ENCODE measurements around the gene ABR. TPM values are rescaled to one million over a fixed set of nuclear protein-coding genes. Genes with fewer than 3 reads are reported as not detected.

The ABR gene
- total and polyA plus RNA-seq, 2 of the 13 experiments (the other 11 are each of a cell fraction or from before 2014, with no cell fraction given), result 12.4 to 40.4 TPM

- TF ChIP-seq, protein P1, sequence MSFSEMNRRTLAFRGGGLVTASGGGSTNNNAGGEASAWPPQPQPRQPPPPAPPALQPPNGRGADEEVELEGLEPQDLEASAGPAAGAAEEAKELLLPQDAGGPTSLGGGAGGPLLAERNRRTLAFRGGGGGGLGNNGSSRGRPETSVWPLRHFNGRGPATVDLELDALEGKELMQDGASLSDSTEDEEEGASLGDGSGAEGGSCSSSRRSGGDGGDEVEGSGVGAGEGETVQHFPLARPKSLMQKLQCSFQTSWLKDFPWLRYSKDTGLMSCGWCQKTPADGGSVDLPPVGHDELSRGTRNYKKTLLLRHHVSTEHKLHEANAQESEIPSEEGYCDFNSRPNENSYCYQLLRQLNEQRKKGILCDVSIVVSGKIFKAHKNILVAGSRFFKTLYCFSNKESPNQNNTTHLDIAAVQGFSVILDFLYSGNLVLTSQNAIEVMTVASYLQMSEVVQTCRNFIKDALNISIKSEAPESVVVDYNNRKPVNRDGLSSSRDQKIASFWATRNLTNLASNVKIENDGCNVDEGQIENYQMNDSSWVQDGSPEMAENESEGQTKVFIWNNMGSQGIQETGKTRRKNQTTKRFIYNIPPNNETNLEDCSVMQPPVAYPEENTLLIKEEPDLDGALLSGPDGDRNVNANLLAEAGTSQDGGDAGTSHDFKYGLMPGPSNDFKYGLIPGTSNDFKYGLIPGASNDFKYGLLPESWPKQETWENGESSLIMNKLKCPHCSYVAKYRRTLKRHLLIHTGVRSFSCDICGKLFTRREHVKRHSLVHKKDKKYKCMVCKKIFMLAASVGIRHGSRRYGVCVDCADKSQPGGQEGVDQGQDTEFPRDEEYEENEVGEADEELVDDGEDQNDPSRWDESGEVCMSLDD (CRISPR knock-in tag; IDR thresholded peaks at IDR 0.05; ENCODE audit: borderline replicate concordance), result 0 out of 2 replicates have a peak, but pooled peaks have one; percentile 56
- TF ChIP-seq, protein P2, sequence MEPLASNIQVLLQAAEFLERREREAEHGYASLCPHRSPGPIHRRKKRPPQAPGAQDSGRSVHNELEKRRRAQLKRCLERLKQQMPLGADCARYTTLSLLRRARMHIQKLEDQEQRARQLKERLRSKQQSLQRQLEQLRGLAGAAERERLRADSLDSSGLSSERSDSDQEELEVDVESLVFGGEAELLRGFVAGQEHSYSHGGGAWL (CRISPR knock-in tag; IDR thresholded peaks at IDR 0.05), result peak; percentile 75; the same call in 1 of the 2 replicates
- peak; percentile 61 for TF ChIP-seq NAIF1 (CRISPR knock-in tag; IDR thresholded peaks at IDR 0.05; ENCODE audit: borderline replicate concordance)
- no peak; the same call in 1 of the 2 replicates for TF ChIP-seq ZNF83 (CRISPR knock-in tag; IDR thresholded peaks at IDR 0.05; ENCODE audit: borderline replicate concordance)
- TF ChIP-seq, protein P3, sequence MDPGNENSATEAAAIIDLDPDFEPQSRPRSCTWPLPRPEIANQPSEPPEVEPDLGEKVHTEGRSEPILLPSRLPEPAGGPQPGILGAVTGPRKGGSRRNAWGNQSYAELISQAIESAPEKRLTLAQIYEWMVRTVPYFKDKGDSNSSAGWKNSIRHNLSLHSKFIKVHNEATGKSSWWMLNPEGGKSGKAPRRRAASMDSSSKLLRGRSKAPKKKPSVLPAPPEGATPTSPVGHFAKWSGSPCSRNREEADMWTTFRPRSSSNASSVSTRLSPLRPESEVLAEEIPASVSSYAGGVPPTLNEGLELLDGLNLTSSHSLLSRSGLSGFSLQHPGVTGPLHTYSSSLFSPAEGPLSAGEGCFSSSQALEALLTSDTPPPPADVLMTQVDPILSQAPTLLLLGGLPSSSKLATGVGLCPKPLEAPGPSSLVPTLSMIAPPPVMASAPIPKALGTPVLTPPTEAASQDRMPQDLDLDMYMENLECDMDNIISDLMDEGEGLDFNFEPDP (CRISPR knock-in tag; conservative IDR thresholded peaks at IDR 0.05), result no peak
- TF ChIP-seq ETV6 (CRISPR knock-in tag; conservative IDR thresholded peaks at IDR 0.05), result peak; percentile 83
- peak; percentile 98 for TF ChIP-seq KDM2A (CRISPR knock-in tag; IDR thresholded peaks at IDR 0.05; ENCODE audit: borderline replicate concordance, low read depth)
- TF ChIP-seq BHLHE40 (IDR thresholded peaks at IDR 0.05; ENCODE audit: low read length), result peak; percentile 84
- TF ChIP-seq ZNF354B (CRISPR knock-in tag; IDR thresholded peaks at IDR 0.05), result peak; percentile 67; the same call in 1 of the 2 replicates
- no peak for TF ChIP-seq NFIB (CRISPR knock-in tag; IDR thresholded peaks at IDR 0.05; ENCODE audit: borderline replicate concordance)
- peak; percentile 97 for TF ChIP-seq PHF8 (CRISPR knock-in tag; IDR thresholded peaks at IDR 0.05)
- TF ChIP-seq ZNF235 (CRISPR knock-in tag; IDR thresholded peaks at IDR 0.05; ENCODE audit: borderline replicate concordance), result peak; percentile 88; the same call in 1 of the 2 replicates
- no peak for TF ChIP-seq TBP (CRISPR knock-in tag; IDR thresholded peaks at IDR 0.05)
- TF ChIP-seq KMT2A (CRISPR knock-in tag; IDR thresholded peaks at IDR 0.05), result peak; percentile 87
- peak; percentile 75 for TF ChIP-seq ZNF552 (CRISPR knock-in tag; IDR thresholded peaks at IDR 0.05; ENCODE audit: borderline replicate concordance)
- TF ChIP-seq ZNF614 (CRISPR knock-in tag; IDR thresholded peaks at IDR 0.05; ENCODE audit: borderline replicate concordance), result peak; percentile 30; the same call in 1 of the 2 replicates
- TF ChIP-seq SMAD1 (CRISPR knock-in tag; IDR thresholded peaks at IDR 0.05; ENCODE audit: borderline replicate concordance, low read depth), result 0 out of 2 replicates have a peak, but pooled peaks have one; percentile 79
- TF ChIP-seq, protein P4, sequence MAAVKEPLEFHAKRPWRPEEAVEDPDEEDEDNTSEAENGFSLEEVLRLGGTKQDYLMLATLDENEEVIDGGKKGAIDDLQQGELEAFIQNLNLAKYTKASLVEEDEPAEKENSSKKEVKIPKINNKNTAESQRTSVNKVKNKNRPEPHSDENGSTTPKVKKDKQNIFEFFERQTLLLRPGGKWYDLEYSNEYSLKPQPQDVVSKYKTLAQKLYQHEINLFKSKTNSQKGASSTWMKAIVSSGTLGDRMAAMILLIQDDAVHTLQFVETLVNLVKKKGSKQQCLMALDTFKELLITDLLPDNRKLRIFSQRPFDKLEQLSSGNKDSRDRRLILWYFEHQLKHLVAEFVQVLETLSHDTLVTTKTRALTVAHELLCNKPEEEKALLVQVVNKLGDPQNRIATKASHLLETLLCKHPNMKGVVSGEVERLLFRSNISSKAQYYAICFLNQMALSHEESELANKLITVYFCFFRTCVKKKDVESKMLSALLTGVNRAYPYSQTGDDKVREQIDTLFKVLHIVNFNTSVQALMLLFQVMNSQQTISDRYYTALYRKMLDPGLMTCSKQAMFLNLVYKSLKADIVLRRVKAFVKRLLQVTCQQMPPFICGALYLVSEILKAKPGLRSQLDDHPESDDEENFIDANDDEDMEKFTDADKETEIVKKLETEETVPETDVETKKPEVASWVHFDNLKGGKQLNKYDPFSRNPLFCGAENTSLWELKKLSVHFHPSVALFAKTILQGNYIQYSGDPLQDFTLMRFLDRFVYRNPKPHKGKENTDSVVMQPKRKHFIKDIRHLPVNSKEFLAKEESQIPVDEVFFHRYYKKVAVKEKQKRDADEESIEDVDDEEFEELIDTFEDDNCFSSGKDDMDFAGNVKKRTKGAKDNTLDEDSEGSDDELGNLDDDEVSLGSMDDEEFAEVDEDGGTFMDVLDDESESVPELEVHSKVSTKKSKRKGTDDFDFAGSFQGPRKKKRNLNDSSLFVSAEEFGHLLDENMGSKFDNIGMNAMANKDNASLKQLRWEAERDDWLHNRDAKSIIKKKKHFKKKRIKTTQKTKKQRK (IDR thresholded peaks at IDR 0.05; ENCODE audit: low read length), result no peak
- 0 out of 2 replicates have a peak, but pooled peaks have one; percentile 29 for TF ChIP-seq HNRNPL (IDR thresholded peaks at IDR 0.05; ENCODE audit: low read depth, low read length)
- TF ChIP-seq, protein P5, sequence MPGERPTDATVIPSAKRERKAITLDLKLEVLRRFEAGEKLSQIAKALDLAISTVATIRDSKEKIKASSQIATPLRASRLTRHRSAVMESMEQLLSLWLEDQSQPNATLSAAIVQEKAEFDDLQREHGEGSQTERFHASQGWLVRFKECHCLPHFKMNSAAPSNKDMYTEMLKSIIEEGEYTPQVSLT (CRISPR knock-in tag; IDR thresholded peaks at IDR 0.05; ENCODE audit: borderline replicate concordance, low read depth), result no peak; the same call in 1 of the 2 replicates
Measured at GRCh38 chr17:996554-997344, 183.0 kb downstream of the ABR start, which contains the start of gene TIMM22 (continued).
